GM23338 (cell line): Measurements from ENCODE around the gene ZNF622. TPM values are rescaled to one million over a fixed set of nuclear protein-coding genes. Genes with fewer than 3 reads are reported as not detected.

Source experiments
- ATAC-seq: fragments of 200-7000 bp; cut with Tn5 transposase; 3 replicates; pipeline ENCODE4 v1.9.1; 2020
- DNase-seq: peaks from one replicate; pipeline ENCODE4 v3.0.0-alpha.2; 2015; ENCODE audit warnings: low spot score
- H2AFZ ChIP-seq: fragments of 200-600 bp; sonication (generic); 2 replicates; pipeline ENCODE4 v1.8.0; 2016; ENCODE audit warnings: antibody characterized with exemption, mild to moderate bottlenecking, moderate library complexity
- H3F3A ChIP-seq: fragments of 200-600 bp; sonication (generic); replicated peaks from 2 replicates; pipeline ENCODE4 v1.8.0; 2017; ENCODE audit warnings: antibody characterized with exemption, mixed run types, low read depth
- H3K27ac ChIP-seq: fragments of 200-600 bp; sonication (generic); 2 replicates; pipeline ENCODE4 v1.6.1; 2016; ENCODE audit warnings: low read depth
- H3K27me3 ChIP-seq: fragments of 200-600 bp; sonication (generic); 2 replicates; pipeline ENCODE4 v1.8.0; 2016; ENCODE audit warnings: mild to moderate bottlenecking, mixed run types, moderate library complexity; ENCODE audit not compliant: insufficient read depth
- H3K36me3 ChIP-seq: fragments of 200-600 bp; sonication (generic); 2 replicates; pipeline ENCODE4 v1.8.0; 2016; ENCODE audit warnings: mild to moderate bottlenecking; ENCODE audit not compliant: insufficient read depth
- H3K4me1 ChIP-seq: fragments of 200-600 bp; sonication (generic); 2 replicates; pipeline ENCODE4 v1.8.0; 2016; ENCODE audit warnings: mild to moderate bottlenecking, moderate library complexity; ENCODE audit not compliant: insufficient read depth
- H3K4me2 ChIP-seq: fragments of 200-600 bp; sonication (generic); 2 replicates; pipeline ENCODE4 v1.7.1; 2017; ENCODE audit warnings: mixed run types
- H3K4me3 ChIP-seq: fragments of 200-600 bp; sonication (generic); 2 replicates; pipeline ENCODE4 v1.6.1; 2016; ENCODE audit warnings: mixed run types
- H3K79me2 ChIP-seq: fragments of 200-600 bp; sonication (generic); replicated peaks from 2 replicates; pipeline ENCODE4 v1.8.0; 2017; ENCODE audit warnings: mild to moderate bottlenecking; ENCODE audit not compliant: insufficient read depth
- H3K9me2 ChIP-seq: fragments of 200-600 bp; sonication (generic); 2 replicates; pipeline ENCODE4 v1.8.0; 2017; ENCODE audit not compliant: insufficient read depth
- H4K20me1 ChIP-seq: fragments of 200-600 bp; sonication (generic); replicated peaks from 2 replicates; pipeline ENCODE4 v1.8.0; 2017; ENCODE audit warnings: mild to moderate bottlenecking; ENCODE audit not compliant: insufficient read depth
- H3K27ac Mint-ChIP-seq: 2 replicates; pipeline ENCODE4 v1.8.0; 2020; ENCODE audit warnings: inconsistent platforms, mild to moderate bottlenecking, moderate library complexity, mixed read lengths
- H3K27me3 Mint-ChIP-seq: 3 replicates; pipeline ENCODE4 v1.8.0; 2022; ENCODE audit warnings: low read depth, mild to moderate bottlenecking, moderate library complexity, mixed read lengths, inconsistent platforms; ENCODE audit not compliant: insufficient read depth, poor library complexity
- H3K36me3 Mint-ChIP-seq: 3 replicates; pipeline ENCODE4 v1.8.0; 2021; ENCODE audit warnings: low read depth, mild to moderate bottlenecking, inconsistent platforms, moderate library complexity, mixed read lengths
- H3K4me1 Mint-ChIP-seq: 3 replicates; pipeline ENCODE4 v1.8.0; 2020; ENCODE audit warnings: mild to moderate bottlenecking, inconsistent platforms, mixed read lengths
- H3K4me3 Mint-ChIP-seq: 3 replicates; pipeline ENCODE4 v1.8.0; 2021; ENCODE audit warnings: moderate library complexity, mild to moderate bottlenecking, inconsistent platforms, mixed read lengths
- H3K9me3 Mint-ChIP-seq: 3 replicates; pipeline ENCODE4 v1.8.0; 2020; ENCODE audit warnings: moderate library complexity, mild to moderate bottlenecking, inconsistent platforms, mixed read lengths
- CREB1 ChIP-seq: fragments of 250-450 bp; sonication (Bioruptor Pico); IDR thresholded peaks from 2 replicates; pipeline ENCODE4 v1.5.0; 2020; ENCODE audit warnings: low read depth, mild to moderate bottlenecking, moderate library complexity
- EZH2 ChIP-seq: fragments of 200-600 bp; sonication (generic); IDR thresholded peaks from one replicate; pipeline ENCODE4 v1.8.0; 2017; ENCODE audit warnings: antibody characterized with exemption, mild to moderate bottlenecking, low read depth; ENCODE audit not compliant: unreplicated experiment
- EZH2phosphoT487 ChIP-seq: fragments of 200-600 bp; sonication (generic); IDR thresholded peaks from one replicate; pipeline ENCODE4 v1.8.1; 2018; ENCODE audit warnings: antibody characterized with exemption; ENCODE audit not compliant: unreplicated experiment
- JUNB ChIP-seq: IDR thresholded peaks from one replicate; pipeline ENCODE4 v1.6.1; 2016; ENCODE audit warnings: antibody characterized with exemption; ENCODE audit not compliant: unreplicated experiment
- NANOG ChIP-seq: IDR thresholded peaks from 2 replicates; pipeline ENCODE4 v1.6.1; 2016; ENCODE audit warnings: antibody characterized with exemption, borderline replicate concordance
- POLR2AphosphoS5 ChIP-seq: IDR thresholded peaks from 2 replicates; pipeline ENCODE4 v1.6.1; 2016; ENCODE audit warnings: antibody characterized with exemption, low read depth
- STAT1 ChIP-seq: IDR thresholded peaks from one replicate; pipeline ENCODE4 v1.6.1; 2016; ENCODE audit warnings: antibody characterized with exemption; ENCODE audit not compliant: unreplicated experiment
- ZNF114 ChIP-seq: fragments of 250-450 bp; sonication (Bioruptor Pico); IDR thresholded peaks from 2 replicates; pipeline ENCODE4 v1.5.0; 2020; ENCODE audit warnings: mild to moderate bottlenecking, moderate library complexity
- ZNF331 ChIP-seq: fragments of 250-450 bp; sonication (Bioruptor Pico); IDR thresholded peaks from 2 replicates; pipeline ENCODE4 v1.5.0; 2020; ENCODE audit warnings: low read depth, mild to moderate bottlenecking, moderate library complexity
- polyA plus RNA-seq: library from polyadenylated mRNA; unstranded; fragments of >200 nt; fragmentation: Nextera tagmentation; extraction: Ambion mirVana; gene quantifications from 2 replicates; pipeline ENCODE4 v1.2.1, GENCODE V29; 2016
- total RNA-seq: library from RNA; depleted of rRNA; stranded (reverse); fragments of >200 nt; shearing (Covaris generic); gene quantifications from 2 replicates; pipeline ENCODE4 v1.2.3, GENCODE V29; 2014
- TF ChIP-seq, protein P1 (sequence below): fragments of 250-450 bp; sonication (Bioruptor Pico); IDR thresholded peaks from 2 replicates; pipeline ENCODE4 v1.5.0; 2020; ENCODE audit warnings: mild to moderate bottlenecking, moderate library complexity
- TF ChIP-seq, protein P2 (sequence below): IDR thresholded peaks from 2 replicates; pipeline ENCODE4 v1.6.1; 2016; ENCODE audit warnings: antibody characterized with exemption
- TF ChIP-seq, protein P3 (sequence below), 2 experiments: fragments of 200-600 bp in 1 of 2; sonication (generic) in 1 of 2; conservative IDR thresholded peaks; 2 replicates each; pipeline versions ENCODE4 v1.5.1 to v1.6.1; 2016 to 2017; ENCODE audit warnings: antibody characterized with exemption in 2 of 2, low read depth in 2 of 2, mild to moderate bottlenecking in 2 of 2, moderate library complexity in 1 of 2
- TF ChIP-seq, protein P4 (sequence below): IDR thresholded peaks from one replicate; pipeline ENCODE4 v1.6.1; 2018; ENCODE audit warnings: antibody characterized with exemption; ENCODE audit not compliant: unreplicated experiment

Gene ZNF622
- total and polyA plus RNA-seq, 2 experiments from 2014 or later: 20.1 to 30.7 TPM

DNA sequence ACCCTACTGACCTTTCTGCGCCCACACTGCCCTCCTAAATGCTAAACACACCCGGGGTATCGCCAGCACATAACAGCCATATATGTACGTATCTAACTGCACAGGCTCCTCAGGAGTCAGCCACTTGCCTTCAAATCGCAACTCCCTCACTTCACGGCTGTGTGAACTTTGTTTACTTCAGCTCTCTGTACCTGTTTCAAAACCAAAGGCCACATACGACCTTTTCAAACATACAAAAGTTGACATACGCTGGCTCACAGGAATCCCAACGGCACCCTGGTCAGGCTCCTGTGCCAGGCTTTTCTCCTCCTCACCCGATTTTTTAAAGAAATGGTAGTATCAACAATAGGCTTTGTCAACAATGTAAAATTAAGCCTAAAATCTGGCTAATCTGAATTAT, 39.0 kb upstream of the ZNF622 start (continued):
- TF ChIP-seq JUNB (no peak), EZH2 (no peak)

DNA sequence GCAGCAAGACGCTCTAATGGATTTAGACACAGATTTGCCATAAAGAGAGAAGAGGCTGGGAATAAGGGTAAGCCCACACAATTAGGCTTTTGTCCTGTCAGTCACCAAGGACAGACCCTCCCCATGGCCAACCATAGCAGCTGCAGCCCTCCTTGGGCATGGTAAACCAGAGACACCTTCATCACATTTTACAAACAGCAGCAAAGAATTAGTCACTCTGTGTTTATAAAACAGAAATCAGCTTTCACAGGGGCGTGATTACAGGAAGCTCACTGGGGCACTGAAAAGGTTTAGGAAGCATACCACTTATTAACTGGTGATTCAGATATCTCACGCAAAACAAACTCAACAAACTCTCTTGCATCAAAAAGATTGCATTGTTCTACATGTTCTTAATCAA, 37.3 kb upstream of the ZNF622 start:
- no peaks in the 10 kb centered on the region for H3K4me1 ChIP-seq
- H3K4me3 ChIP-seq: no peak overlapping the region
- TF ChIP-seq, protein P1, sequence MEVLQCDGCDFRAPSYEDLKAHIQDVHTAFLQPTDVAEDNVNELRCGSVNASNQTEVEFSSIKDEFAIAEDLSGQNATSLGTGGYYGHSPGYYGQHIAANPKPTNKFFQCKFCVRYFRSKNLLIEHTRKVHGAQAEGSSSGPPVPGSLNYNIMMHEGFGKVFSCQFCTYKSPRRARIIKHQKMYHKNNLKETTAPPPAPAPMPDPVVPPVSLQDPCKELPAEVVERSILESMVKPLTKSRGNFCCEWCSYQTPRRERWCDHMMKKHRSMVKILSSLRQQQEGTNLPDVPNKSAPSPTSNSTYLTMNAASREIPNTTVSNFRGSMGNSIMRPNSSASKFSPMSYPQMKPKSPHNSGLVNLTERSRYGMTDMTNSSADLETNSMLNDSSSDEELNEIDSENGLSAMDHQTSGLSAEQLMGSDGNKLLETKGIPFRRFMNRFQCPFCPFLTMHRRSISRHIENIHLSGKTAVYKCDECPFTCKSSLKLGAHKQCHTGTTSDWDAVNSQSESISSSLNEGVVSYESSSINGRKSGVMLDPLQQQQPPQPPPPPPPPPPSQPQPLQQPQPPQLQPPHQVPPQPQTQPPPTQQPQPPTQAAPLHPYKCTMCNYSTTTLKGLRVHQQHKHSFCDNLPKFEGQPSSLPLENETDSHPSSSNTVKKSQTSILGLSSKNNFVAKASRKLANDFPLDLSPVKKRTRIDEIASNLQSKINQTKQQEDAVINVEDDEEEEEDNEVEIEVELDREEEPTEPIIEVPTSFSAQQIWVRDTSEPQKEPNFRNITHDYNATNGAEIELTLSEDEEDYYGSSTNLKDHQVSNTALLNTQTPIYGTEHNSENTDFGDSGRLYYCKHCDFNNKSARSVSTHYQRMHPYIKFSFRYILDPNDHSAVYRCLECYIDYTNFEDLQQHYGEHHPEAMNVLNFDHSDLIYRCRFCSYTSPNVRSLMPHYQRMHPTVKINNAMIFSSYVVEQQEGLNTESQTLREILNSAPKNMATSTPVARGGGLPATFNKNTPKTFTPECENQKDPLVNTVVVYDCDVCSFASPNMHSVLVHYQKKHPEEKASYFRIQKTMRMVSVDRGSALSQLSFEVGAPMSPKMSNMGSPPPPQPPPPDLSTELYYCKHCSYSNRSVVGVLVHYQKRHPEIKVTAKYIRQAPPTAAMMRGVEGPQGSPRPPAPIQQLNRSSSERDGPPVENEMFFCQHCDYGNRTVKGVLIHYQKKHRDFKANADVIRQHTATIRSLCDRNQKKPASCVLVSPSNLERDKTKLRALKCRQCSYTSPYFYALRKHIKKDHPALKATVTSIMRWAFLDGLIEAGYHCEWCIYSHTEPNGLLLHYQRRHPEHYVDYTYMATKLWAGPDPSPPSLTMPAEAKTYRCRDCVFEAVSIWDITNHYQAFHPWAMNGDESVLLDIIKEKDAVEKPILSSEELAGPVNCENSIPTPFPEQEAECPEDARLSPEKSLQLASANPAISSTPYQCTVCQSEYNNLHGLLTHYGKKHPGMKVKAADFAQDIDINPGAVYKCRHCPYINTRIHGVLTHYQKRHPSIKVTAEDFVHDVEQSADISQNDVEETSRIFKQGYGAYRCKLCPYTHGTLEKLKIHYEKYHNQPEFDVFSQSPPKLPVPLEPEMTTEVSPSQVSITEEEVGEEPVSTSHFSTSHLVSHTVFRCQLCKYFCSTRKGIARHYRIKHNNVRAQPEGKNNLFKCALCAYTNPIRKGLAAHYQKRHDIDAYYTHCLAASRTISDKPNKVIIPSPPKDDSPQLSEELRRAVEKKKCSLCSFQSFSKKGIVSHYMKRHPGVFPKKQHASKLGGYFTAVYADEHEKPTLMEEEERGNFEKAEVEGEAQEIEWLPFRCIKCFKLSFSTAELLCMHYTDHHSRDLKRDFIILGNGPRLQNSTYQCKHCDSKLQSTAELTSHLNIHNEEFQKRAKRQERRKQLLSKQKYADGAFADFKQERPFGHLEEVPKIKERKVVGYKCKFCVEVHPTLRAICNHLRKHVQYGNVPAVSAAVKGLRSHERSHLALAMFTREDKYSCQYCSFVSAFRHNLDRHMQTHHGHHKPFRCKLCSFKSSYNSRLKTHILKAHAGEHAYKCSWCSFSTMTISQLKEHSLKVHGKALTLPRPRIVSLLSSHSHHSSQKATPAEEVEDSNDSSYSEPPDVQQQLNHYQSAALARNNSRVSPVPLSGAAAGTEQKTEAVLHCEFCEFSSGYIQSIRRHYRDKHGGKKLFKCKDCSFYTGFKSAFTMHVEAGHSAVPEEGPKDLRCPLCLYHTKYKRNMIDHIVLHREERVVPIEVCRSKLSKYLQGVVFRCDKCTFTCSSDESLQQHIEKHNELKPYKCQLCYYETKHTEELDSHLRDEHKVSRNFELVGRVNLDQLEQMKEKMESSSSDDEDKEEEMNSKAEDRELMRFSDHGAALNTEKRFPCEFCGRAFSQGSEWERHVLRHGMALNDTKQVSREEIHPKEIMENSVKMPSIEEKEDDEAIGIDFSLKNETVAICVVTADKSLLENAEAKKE: no peak
- TF ChIP-seq NANOG (no peak), JUNB (no peak), POLR2AphosphoS5 (no peak), EZH2phosphoT487 (no peak), CREB1 (CRISPR knock-in tag) (no peak), ZNF114 (CRISPR knock-in tag) (no peak), EZH2 (no peak), ZNF331 (CRISPR knock-in tag) (no peak), STAT1 (no peak)
- TF ChIP-seq, protein P2, sequence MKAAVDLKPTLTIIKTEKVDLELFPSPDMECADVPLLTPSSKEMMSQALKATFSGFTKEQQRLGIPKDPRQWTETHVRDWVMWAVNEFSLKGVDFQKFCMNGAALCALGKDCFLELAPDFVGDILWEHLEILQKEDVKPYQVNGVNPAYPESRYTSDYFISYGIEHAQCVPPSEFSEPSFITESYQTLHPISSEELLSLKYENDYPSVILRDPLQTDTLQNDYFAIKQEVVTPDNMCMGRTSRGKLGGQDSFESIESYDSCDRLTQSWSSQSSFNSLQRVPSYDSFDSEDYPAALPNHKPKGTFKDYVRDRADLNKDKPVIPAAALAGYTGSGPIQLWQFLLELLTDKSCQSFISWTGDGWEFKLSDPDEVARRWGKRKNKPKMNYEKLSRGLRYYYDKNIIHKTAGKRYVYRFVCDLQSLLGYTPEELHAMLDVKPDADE: no peak
- TF ChIP-seq, protein P3, sequence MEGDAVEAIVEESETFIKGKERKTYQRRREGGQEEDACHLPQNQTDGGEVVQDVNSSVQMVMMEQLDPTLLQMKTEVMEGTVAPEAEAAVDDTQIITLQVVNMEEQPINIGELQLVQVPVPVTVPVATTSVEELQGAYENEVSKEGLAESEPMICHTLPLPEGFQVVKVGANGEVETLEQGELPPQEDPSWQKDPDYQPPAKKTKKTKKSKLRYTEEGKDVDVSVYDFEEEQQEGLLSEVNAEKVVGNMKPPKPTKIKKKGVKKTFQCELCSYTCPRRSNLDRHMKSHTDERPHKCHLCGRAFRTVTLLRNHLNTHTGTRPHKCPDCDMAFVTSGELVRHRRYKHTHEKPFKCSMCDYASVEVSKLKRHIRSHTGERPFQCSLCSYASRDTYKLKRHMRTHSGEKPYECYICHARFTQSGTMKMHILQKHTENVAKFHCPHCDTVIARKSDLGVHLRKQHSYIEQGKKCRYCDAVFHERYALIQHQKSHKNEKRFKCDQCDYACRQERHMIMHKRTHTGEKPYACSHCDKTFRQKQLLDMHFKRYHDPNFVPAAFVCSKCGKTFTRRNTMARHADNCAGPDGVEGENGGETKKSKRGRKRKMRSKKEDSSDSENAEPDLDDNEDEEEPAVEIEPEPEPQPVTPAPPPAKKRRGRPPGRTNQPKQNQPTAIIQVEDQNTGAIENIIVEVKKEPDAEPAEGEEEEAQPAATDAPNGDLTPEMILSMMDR (conservative IDR thresholded peaks at IDR 0.05; ENCODE audit: low read depth in 2 of 2): no peak
- TF ChIP-seq, protein P4, sequence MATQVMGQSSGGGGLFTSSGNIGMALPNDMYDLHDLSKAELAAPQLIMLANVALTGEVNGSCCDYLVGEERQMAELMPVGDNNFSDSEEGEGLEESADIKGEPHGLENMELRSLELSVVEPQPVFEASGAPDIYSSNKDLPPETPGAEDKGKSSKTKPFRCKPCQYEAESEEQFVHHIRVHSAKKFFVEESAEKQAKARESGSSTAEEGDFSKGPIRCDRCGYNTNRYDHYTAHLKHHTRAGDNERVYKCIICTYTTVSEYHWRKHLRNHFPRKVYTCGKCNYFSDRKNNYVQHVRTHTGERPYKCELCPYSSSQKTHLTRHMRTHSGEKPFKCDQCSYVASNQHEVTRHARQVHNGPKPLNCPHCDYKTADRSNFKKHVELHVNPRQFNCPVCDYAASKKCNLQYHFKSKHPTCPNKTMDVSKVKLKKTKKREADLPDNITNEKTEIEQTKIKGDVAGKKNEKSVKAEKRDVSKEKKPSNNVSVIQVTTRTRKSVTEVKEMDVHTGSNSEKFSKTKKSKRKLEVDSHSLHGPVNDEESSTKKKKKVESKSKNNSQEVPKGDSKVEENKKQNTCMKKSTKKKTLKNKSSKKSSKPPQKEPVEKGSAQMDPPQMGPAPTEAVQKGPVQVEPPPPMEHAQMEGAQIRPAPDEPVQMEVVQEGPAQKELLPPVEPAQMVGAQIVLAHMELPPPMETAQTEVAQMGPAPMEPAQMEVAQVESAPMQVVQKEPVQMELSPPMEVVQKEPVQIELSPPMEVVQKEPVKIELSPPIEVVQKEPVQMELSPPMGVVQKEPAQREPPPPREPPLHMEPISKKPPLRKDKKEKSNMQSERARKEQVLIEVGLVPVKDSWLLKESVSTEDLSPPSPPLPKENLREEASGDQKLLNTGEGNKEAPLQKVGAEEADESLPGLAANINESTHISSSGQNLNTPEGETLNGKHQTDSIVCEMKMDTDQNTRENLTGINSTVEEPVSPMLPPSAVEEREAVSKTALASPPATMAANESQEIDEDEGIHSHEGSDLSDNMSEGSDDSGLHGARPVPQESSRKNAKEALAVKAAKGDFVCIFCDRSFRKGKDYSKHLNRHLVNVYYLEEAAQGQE: no peak
- no peaks in the 10 kb centered on the region for H3F3A ChIP-seq
- no peak overlapping the region for H2AFZ ChIP-seq
- H3K4me1 Mint-ChIP-seq: no peaks in the 10 kb centered on the region
- H3K9me2 ChIP-seq: no peaks in the 10 kb centered on the region
- no peaks in the 10 kb centered on the region for H3K36me3 ChIP-seq
- no peak for ATAC-seq
- no peaks in the 10 kb centered on the region for H3K9me3 Mint-ChIP-seq
- no peaks in the 10 kb centered on the region for H3K36me3 Mint-ChIP-seq
- no peak overlapping the region for H3K27ac ChIP-seq
- no peak overlapping the region for H3K27ac Mint-ChIP-seq
- no peak overlapping the region for H3K4me3 Mint-ChIP-seq
- H3K27me3 ChIP-seq: no peaks in the 10 kb centered on the region
- H3K79me2 ChIP-seq: no peaks in the 10 kb centered on the region
- no peaks in the 10 kb centered on the region for H4K20me1 ChIP-seq
- DNase-seq: no peak
- no peaks in the 10 kb centered on the region for H3K27me3 Mint-ChIP-seq
- H3K4me2 ChIP-seq: no peak overlapping the region
